GM23248 (cell line): ENCODE data around the gene TRIM2.

Experiments
- EZH2 ChIP-seq: fragments of 200-600 bp; sonication (generic); IDR thresholded peaks from 2 replicates; pipeline ENCODE4 v1.6.1; 2018; ENCODE audit warnings: antibody characterized with exemption, mild to moderate bottlenecking; ENCODE audit not compliant: insufficient read depth, poor library complexity, severe bottlenecking
- EZH2phosphoT487 ChIP-seq: fragments of 200-600 bp; sonication (generic); IDR thresholded peaks from 2 replicates; pipeline ENCODE4 v1.6.1; 2018; ENCODE audit warnings: antibody characterized with exemption, moderate library complexity, mild to moderate bottlenecking, low read depth; ENCODE audit not compliant: insufficient read depth

- TF ChIP-seq EZH2, result no peak
- no peak for TF ChIP-seq EZH2phosphoT487
These were observed 160.8 kb downstream of the TRIM2 start for GRCh38 chr4:153365003-153365402.
